Fibroblast of gingiva (primary cell): ENCODE measurements around the gene STPG2.

Source experiments
- DNase-seq: peaks from one replicate; pipeline ENCODE4 v3.0.0-alpha.2; 2011; ENCODE audit warnings: low read depth

Gene STPG2

GRCh38 chr4:97812768-97813167 is 330.5 kb downstream of the STPG2 start:
- no peak for DNase-seq

- DNase-seq: no peak
Observed at GRCh38 chr4:97786306-97786920, 356.9 kb downstream of the STPG2 start.

- DNase-seq: no peak
Observed at GRCh38 chr4:97778174-97778573, 365.1 kb downstream of the STPG2 start.

- DNase-seq: no peak
Observed at GRCh38 chr4:97774347-97774989, 368.8 kb downstream of the STPG2 start.

- DNase-seq: no peak
Observed at GRCh38 chr4:97770222-97770621, 373.1 kb downstream of the STPG2 start.

GRCh38 chr4:97762115-97762512 is 381.2 kb downstream of the STPG2 start:
- no peak for DNase-seq

GRCh38 chr4:97761445-97762114 is 381.7 kb downstream of the STPG2 start:
- DNase-seq: no peak

- no peak for DNase-seq
Observed at GRCh38 chr4:97759785-97760184, 383.5 kb downstream of the STPG2 start.

GRCh38 chr4:97752599-97752998 is 390.7 kb downstream of the STPG2 start:
- no peak for DNase-seq

- no peak for DNase-seq
Observed at GRCh38 chr4:97747945-97748344, 395.3 kb downstream of the STPG2 start.

- DNase-seq: no peak
Observed at GRCh38 chr4:97720869-97721432, 422.3 kb downstream of the STPG2 start.

- no peak for DNase-seq
Observed at GRCh38 chr4:97691111-97691605, 452.1 kb downstream of the STPG2 start.

- no peak for DNase-seq
Observed at GRCh38 chr4:97670703-97671269, 472.5 kb downstream of the STPG2 start.

GRCh38 chr4:97665553-97665952 is 477.7 kb downstream of the STPG2 start:
- no peak for DNase-seq

- no peak for DNase-seq
Observed at GRCh38 chr4:97664741-97665140, 478.5 kb downstream of the STPG2 start.

GRCh38 chr4:97662133-97662532 is 481.1 kb downstream of the STPG2 start:
- DNase-seq: no peak

- peak; percentile 14 for DNase-seq
Observed at GRCh38 chr4:97656044-97656720, 487.1 kb downstream of the STPG2 start.

- DNase-seq: no peak
Observed at GRCh38 chr4:97653701-97654100, 489.6 kb downstream of the STPG2 start.

GRCh38 chr4:97646997-97647396 is 496.3 kb downstream of the STPG2 start:
- DNase-seq: no peak

- no peak for DNase-seq
Observed at GRCh38 chr4:97645071-97645821, 498.0 kb downstream of the STPG2 start.

GRCh38 chr4:97643179-97643578 is 500.1 kb downstream of the STPG2 start:
- DNase-seq: no peak
